Stimulated activated CD4-positive, alpha-beta T cell treated with anti-CD3 and anti-CD28 coated beads, Interleukin-2, amount 100 ng/mL, for 48 hours (primary cell): ENCODE data around the gene C9.
"Not testable (repeated sequence)": the region's sequence is repeated elsewhere in the genome, so short reads cannot be mapped to it uniquely, and the experiment has no call there.

ENCODE experiments used
- DNase-seq, 2 donors: peaks; one replicate each; pipeline ENCODE4 v3.0.0-alpha.2; 2020

Gene C9

GRCh38 chr5:39319395-39319794, 44.9 kb downstream of the C9 start:
- no peak for DNase-seq

GRCh38 chr5:39316464-39316863, 47.8 kb downstream of the C9 start:
- not testable (repeated sequence) for DNase-seq

- no peak for DNase-seq
Measured at GRCh38 chr5:39315995-39316394, 48.3 kb downstream of the C9 start.

GRCh38 chr5:39314591-39314990, 49.7 kb downstream of the C9 start:
- DNase-seq, result no peak

- no peak for DNase-seq
Measured at GRCh38 chr5:39309534-39309933, 54.8 kb downstream of the C9 start.

GRCh38 chr5:39302472-39302871, 61.8 kb downstream of the C9 start:
- DNase-seq, result no peak

GRCh38 chr5:39301406-39301805, 62.9 kb downstream of the C9 start:
- DNase-seq, result no peak

- no peak for DNase-seq
Measured at GRCh38 chr5:39299962-39300361, 64.3 kb downstream of the C9 start.

GRCh38 chr5:39294736-39295135, 69.6 kb downstream of the C9 start:
- no peak for DNase-seq

GRCh38 chr5:39284552-39284951, 79.7 kb downstream of the C9 start:
- no peak for DNase-seq

- peak; percentile 45 to 53 for DNase-seq
Measured at GRCh38 chr5:39283231-39283818, 81.0 kb downstream of the C9 start.

- DNase-seq, result no peak
Measured at GRCh38 chr5:39282561-39282960, 81.7 kb downstream of the C9 start.

GRCh38 chr5:39275865-39276264, 88.4 kb downstream of the C9 start:
- not testable (repeated sequence) for DNase-seq

GRCh38 chr5:39274398-39275085, 89.8 kb downstream of the C9 start:
- DNase-seq, result no peak

- DNase-seq, result no peak
Measured at GRCh38 chr5:39273314-39273954, 90.9 kb downstream of the C9 start.

- DNase-seq, result not testable (repeated sequence)
Measured at GRCh38 chr5:39272869-39273231, 91.4 kb downstream of the C9 start.

GRCh38 chr5:39270225-39270848, 94.0 kb downstream of the C9 start:
- no peak for DNase-seq

- DNase-seq, result no peak
Measured at GRCh38 chr5:39267186-39267585, 97.1 kb downstream of the C9 start.

- no peak for DNase-seq
Measured at GRCh38 chr5:39266442-39266841, 97.9 kb downstream of the C9 start.

GRCh38 chr5:39264528-39264927, 99.8 kb downstream of the C9 start:
- DNase-seq, result no peak

GRCh38 chr5:39262981-39263380, 101.3 kb downstream of the C9 start:
- DNase-seq, result no peak

- no peak for DNase-seq
Measured at GRCh38 chr5:39260095-39260494, 104.2 kb downstream of the C9 start.

- DNase-seq, result no peak
Measured at GRCh38 chr5:39257554-39257953, 106.7 kb downstream of the C9 start.
